Ovary (tissue), 3 donors: ENCODE results near the gene ESPN.
"Not testable (repeated sequence)": the region's sequence is repeated elsewhere in the genome, so short reads cannot be mapped to it uniquely, and the experiment has no call there.

Experiments used
- POLR2A ChIP-seq: fragments of 450-650 bp; IDR thresholded peaks from one replicate; pipeline ENCODE4 v1.6.1; 2017; ENCODE audit warnings: antibody characterized with exemption, mild to moderate bottlenecking, moderate library complexity
- TF ChIP-seq, protein P1 (sequence below), 3 donors: fragments of 450-650 bp in 2 of 3; fragments of 200-600 bp in 1 of 3; IDR thresholded peaks; one replicate each; pipeline versions ENCODE4 v1.5.1 to v1.8.0; 2016 to 2022; ENCODE audit warnings: antibody characterized with exemption in 3 of 3, mild to moderate bottlenecking in 1 of 3
- donor health status: DM: no; HTN: no; CAD: no.

DNA sequence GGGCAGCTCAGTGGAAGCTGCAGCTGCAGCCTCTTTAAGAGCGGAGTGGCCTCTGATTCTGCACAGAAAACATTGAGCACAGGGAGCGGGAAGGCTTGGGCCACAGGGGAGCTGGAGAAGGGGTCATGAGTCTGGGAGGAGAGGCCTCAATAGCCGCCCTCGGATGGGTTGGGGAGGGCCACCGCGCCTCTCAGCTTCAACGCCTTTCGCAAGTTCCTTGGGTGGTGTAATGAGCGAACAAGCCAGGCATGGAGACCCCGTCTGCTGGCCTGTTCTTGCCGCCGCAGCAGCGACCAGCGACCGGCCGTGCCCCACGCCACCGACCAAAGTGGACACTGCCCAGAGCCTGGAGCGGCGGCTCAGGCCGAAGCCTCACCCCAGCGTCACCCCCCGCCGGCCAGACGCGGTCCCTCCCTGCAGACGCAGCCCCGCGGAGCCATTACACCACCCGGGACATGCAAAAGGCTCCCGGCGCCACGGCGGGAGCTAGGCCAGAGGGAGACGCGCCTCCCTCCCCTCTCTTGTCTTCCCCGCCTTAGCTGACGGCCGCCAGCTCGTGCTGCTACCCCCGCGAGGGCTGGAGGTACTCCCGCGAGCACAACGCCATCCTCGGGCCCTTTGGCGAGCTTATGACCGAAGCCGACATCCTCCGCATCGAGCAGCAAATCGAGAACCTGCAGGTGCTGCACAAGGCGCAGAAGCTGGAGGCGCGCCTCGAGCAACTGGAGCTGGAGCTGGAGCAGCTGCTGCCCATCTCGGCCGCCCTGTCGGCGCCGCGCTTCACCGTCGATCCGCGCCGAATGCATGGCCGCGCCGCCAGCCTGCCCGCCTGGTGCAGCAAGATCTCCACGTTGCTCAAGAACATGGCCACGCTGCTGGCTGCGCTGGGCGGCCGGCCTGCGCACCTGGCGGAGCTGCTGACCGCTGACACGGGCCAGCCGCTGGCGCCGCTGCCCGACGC is 29.6 kb downstream of the ESPN start:
- TF ChIP-seq, protein P1, sequence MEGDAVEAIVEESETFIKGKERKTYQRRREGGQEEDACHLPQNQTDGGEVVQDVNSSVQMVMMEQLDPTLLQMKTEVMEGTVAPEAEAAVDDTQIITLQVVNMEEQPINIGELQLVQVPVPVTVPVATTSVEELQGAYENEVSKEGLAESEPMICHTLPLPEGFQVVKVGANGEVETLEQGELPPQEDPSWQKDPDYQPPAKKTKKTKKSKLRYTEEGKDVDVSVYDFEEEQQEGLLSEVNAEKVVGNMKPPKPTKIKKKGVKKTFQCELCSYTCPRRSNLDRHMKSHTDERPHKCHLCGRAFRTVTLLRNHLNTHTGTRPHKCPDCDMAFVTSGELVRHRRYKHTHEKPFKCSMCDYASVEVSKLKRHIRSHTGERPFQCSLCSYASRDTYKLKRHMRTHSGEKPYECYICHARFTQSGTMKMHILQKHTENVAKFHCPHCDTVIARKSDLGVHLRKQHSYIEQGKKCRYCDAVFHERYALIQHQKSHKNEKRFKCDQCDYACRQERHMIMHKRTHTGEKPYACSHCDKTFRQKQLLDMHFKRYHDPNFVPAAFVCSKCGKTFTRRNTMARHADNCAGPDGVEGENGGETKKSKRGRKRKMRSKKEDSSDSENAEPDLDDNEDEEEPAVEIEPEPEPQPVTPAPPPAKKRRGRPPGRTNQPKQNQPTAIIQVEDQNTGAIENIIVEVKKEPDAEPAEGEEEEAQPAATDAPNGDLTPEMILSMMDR (IDR thresholded peaks at IDR 0.05), result not testable (repeated sequence)
- not testable (repeated sequence) for TF ChIP-seq POLR2A
